NCI-H128 (cell line): ENCODE data around the gene DDX5.

Experiments used
- DNase-seq: peaks from one replicate; lab custom pipeline; 2025; ENCODE audit not compliant: unreplicated experiment; lab: John Stamatoyannopoulos, UW

The DDX5 gene

GRCh38 chr17:64448665-64449512 is 57.2 kb downstream of the DDX5 start, which contains the start of gene MILR1:
Gene MILR1 (plus strand): TSS chr17:64449115. CDS start chr17:64449169, 54 bp downstream.
- no peak for DNase-seq
